ENCODE data around the gene ZNF787.
"Not testable (repeated sequence)": the region's sequence is repeated elsewhere in the genome, so short reads cannot be mapped to it uniquely, and the experiment has no call there.

The ZNF787 gene

DNA sequence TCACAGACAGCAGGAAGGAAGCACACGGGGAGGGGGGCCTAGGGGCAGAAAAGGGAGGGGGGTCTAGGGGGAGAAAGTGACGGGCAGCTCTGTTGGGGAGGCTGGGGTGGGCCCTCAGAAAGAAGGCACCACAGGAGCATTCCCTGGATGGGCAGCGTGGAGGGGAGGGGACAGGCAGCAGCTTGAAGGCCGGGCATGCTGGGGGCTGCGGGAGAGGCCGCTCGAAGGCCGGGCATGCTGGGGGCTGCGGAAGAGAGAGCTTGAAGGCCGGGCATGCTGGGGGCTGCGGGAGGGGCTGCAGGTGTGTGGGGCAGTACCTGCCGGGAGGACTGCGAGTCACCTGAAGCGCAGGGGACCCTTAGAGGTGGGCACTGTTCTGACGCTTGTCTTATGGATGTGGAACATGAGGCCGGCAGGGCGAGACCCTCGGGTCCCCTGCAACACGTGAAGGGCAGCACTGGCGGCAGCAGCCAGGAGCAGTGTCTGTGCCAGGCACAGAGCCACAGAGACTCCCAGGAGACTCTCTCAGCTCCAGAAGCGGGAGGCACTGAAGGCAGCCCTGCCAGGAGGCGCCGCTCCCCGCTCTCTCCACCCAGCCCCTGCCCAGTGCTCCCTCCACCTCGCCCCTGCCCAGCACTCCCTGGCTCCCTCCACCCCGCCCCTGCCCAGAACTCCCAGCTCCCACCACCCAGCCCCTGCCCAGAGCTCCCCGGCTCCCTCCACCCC lies 13.3 kb downstream of the ZNF787 start:
- no peak overlapping the region for H3K9ac ChIP-seq (ENCODE audit: low read depth, low read length, poor library complexity, severe bottlenecking)
- peaks cover 72% of the 10 kb centered on the region for H4K20me1 ChIP-seq (ENCODE audit: insufficient read depth, low read length, poor library complexity, severe bottlenecking)
- H3K9me2 ChIP-seq (replicated peaks; ENCODE audit: low read depth, low read length) = no peaks in the 10 kb centered on the region
- no peak for TF ChIP-seq EZH2phosphoT487 (IDR thresholded peaks at IDR 0.05; ENCODE audit: borderline replicate concordance)
- TF ChIP-seq, protein P1, sequence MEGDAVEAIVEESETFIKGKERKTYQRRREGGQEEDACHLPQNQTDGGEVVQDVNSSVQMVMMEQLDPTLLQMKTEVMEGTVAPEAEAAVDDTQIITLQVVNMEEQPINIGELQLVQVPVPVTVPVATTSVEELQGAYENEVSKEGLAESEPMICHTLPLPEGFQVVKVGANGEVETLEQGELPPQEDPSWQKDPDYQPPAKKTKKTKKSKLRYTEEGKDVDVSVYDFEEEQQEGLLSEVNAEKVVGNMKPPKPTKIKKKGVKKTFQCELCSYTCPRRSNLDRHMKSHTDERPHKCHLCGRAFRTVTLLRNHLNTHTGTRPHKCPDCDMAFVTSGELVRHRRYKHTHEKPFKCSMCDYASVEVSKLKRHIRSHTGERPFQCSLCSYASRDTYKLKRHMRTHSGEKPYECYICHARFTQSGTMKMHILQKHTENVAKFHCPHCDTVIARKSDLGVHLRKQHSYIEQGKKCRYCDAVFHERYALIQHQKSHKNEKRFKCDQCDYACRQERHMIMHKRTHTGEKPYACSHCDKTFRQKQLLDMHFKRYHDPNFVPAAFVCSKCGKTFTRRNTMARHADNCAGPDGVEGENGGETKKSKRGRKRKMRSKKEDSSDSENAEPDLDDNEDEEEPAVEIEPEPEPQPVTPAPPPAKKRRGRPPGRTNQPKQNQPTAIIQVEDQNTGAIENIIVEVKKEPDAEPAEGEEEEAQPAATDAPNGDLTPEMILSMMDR (conservative IDR thresholded peaks at IDR 0.05; ENCODE audit: low read length) = no peak
- H3K4me1 ChIP-seq (ENCODE audit: insufficient read depth, low read length, poor library complexity, severe bottlenecking) = no peaks in the 10 kb centered on the region
- H3K4me2 ChIP-seq (ENCODE audit: low read depth, low read length, poor library complexity, severe bottlenecking) = no peak overlapping the region
- peaks cover 92% of the 10 kb centered on the region for H3K79me2 ChIP-seq (ENCODE audit: insufficient read depth, low read length)
- no peak overlapping the region for H3K4me3 ChIP-seq (ENCODE audit: low read length, poor library complexity, severe bottlenecking)
- no peaks in the 10 kb centered on the region for H3F3A ChIP-seq (ENCODE audit: low read depth)
- H2AFZ ChIP-seq (ENCODE audit: low read length) = no peak overlapping the region
- H3K27me3 ChIP-seq (ENCODE audit: insufficient read depth, low read length, poor library complexity, severe bottlenecking) = no peaks in the 10 kb centered on the region
- no peaks in the 10 kb centered on the region for H3K9me3 ChIP-seq (ENCODE audit: insufficient read depth, low read depth, low read length)
- peaks cover 5% of the 10 kb centered on the region; the same call in 1 of the 2 replicates for H3K36me3 ChIP-seq (ENCODE audit: insufficient read depth, low read length)

DNA sequence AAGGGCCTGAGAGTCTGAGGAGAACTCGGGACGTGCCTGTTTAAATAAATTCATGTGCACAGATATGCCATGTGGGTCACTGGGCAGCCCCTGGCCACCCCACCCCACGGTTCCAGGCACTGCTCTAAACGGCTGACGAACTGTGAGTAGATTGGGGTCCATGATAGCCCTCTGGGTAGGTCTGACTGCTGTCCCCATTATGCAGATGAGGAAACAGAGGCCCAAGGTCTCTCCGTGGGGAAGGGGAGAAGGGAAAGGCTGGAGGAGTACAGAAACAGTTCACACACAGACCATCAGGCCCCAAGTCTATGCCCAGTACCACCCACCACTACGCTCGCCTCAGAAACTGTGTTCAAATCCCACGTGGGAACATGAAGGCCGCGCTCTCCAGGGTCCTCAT lies 14.1 kb downstream of the ZNF787 start:
- Histone ChIP-seq H3K79me2 (ENCODE audit: insufficient read depth, low read length) (peaks cover 92% of the 10 kb centered on the region), H3K4me2 (ENCODE audit: low read depth, low read length, poor library complexity, severe bottlenecking) (no peak overlapping the region), H3K9me2 (replicated peaks; ENCODE audit: low read depth, low read length) (no peaks in the 10 kb centered on the region), H3K36me3 (ENCODE audit: insufficient read depth, low read length) (peaks cover 12% of the 10 kb centered on the region; the same call in 1 of the 2 replicates), H3K4me1 (ENCODE audit: insufficient read depth, low read length, poor library complexity, severe bottlenecking) (no peaks in the 10 kb centered on the region), H3K9ac (ENCODE audit: low read depth, low read length, poor library complexity, severe bottlenecking) (no peak overlapping the region), H2AFZ (ENCODE audit: low read length) (no peak overlapping the region), H4K20me1 (ENCODE audit: insufficient read depth, low read length, poor library complexity, severe bottlenecking) (peaks cover 73% of the 10 kb centered on the region), H3K9me3 (ENCODE audit: insufficient read depth, low read depth, low read length) (no peaks in the 10 kb centered on the region), H3F3A (ENCODE audit: low read depth) (no peaks in the 10 kb centered on the region), H3K27me3 (ENCODE audit: insufficient read depth, low read length, poor library complexity, severe bottlenecking) (no peaks in the 10 kb centered on the region), H3K4me3 (ENCODE audit: low read length, poor library complexity, severe bottlenecking) (no peak overlapping the region)
- TF ChIP-seq, protein P1 (conservative IDR thresholded peaks at IDR 0.05; ENCODE audit: low read length) = no peak
- TF ChIP-seq EZH2phosphoT487 (IDR thresholded peaks at IDR 0.05; ENCODE audit: borderline replicate concordance) = no peak

DNA sequence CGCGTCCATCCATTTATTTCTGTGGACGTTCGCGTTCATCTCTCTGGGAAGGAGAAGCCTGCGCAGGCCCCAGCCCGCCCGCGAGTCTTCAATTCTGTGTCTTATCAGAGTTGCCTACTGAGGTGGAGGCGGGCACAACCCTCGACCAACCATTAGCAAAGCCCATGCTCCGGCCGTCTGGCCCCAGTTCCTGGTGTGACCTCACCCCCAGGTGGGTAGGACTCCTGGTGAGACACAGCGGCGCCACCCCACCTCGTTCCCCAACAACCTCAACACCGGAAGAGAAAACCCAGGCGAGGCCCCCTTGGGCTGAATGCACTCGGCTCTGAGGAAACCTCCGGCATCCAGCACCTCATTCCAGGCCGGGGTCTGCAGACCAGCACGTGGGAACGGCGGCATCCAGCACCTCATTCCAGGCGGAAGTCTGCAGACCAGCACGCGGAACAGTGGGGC lies 14.7 kb downstream of the ZNF787 start:
- Histone ChIP-seq H2AFZ (ENCODE audit: low read length) (no peak overlapping the region), H3K4me3 (ENCODE audit: low read length, poor library complexity, severe bottlenecking) (no peak overlapping the region), H3K36me3 (ENCODE audit: insufficient read depth, low read length) (peaks cover 18% of the 10 kb centered on the region; the same call in 1 of the 2 replicates), H3K79me2 (ENCODE audit: insufficient read depth, low read length) (peaks cover 88% of the 10 kb centered on the region), H4K20me1 (ENCODE audit: insufficient read depth, low read length, poor library complexity, severe bottlenecking) (peaks cover 70% of the 10 kb centered on the region), H3K9me2 (replicated peaks; ENCODE audit: low read depth, low read length) (no peaks in the 10 kb centered on the region), H3K9me3 (ENCODE audit: insufficient read depth, low read depth, low read length) (no peaks in the 10 kb centered on the region), H3K4me1 (ENCODE audit: insufficient read depth, low read length, poor library complexity, severe bottlenecking) (no peaks in the 10 kb centered on the region), H3K4me2 (ENCODE audit: low read depth, low read length, poor library complexity, severe bottlenecking) (no peak overlapping the region), H3K27me3 (ENCODE audit: insufficient read depth, low read length, poor library complexity, severe bottlenecking) (no peaks in the 10 kb centered on the region), H3K9ac (ENCODE audit: low read depth, low read length, poor library complexity, severe bottlenecking) (no peak overlapping the region), H3F3A (ENCODE audit: low read depth) (no peaks in the 10 kb centered on the region)
- no peak for TF ChIP-seq EZH2phosphoT487 (IDR thresholded peaks at IDR 0.05; ENCODE audit: borderline replicate concordance)
- TF ChIP-seq, protein P1 (conservative IDR thresholded peaks at IDR 0.05; ENCODE audit: low read length) = no peak

DNA sequence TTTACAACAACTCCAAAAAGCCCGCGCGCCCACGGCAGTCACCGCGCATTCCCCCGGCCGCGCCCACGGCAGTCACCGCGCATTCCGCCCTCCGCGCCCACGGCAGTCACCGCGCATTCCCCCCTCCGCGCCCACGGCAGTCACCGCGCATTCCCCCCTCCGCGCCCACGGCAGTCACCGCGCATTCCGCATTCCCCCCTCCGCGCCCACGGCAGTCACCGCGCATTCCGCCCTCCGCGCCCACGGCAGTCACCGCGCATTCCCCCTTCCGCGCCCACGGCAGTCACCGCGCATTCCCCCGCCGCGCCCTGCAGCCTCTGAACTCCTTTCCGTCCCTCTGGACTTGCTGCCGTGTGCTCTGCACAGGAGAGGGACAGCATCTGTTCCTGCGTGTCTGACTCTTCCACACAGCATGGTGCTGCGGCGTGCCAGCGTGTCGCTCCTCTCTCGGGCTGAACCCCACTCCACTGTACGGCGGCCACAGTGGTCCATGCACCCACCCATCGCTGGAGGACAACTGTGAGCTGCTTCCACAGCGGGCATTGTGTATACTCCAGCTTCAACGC lies 15.2 kb downstream of the ZNF787 start:
- not testable (repeated sequence) for H3K4me3 ChIP-seq (ENCODE audit: low read length, poor library complexity, severe bottlenecking); H2AFZ ChIP-seq (ENCODE audit: low read length); H3K9me3 ChIP-seq (ENCODE audit: insufficient read depth, low read depth, low read length); H3K9ac ChIP-seq (ENCODE audit: low read depth, low read length, poor library complexity, severe bottlenecking); H3F3A ChIP-seq (ENCODE audit: low read depth); H3K9me2 ChIP-seq (replicated peaks; ENCODE audit: low read depth, low read length); H3K4me1 ChIP-seq (ENCODE audit: insufficient read depth, low read length, poor library complexity, severe bottlenecking); H3K4me2 ChIP-seq (ENCODE audit: low read depth, low read length, poor library complexity, severe bottlenecking); H3K27me3 ChIP-seq (ENCODE audit: insufficient read depth, low read length, poor library complexity, severe bottlenecking)
- Histone ChIP-seq H3K36me3 (ENCODE audit: insufficient read depth, low read length) (peaks cover 23% of the 10 kb centered on the region; the same call in 1 of the 2 replicates), H4K20me1 (ENCODE audit: insufficient read depth, low read length, poor library complexity, severe bottlenecking) (peaks cover 65% of the 10 kb centered on the region), H3K79me2 (ENCODE audit: insufficient read depth, low read length) (peaks cover 83% of the 10 kb centered on the region)

All from Loucy (cell line).